Stimulated activated naive CD8-positive, alpha-beta T cell treated with anti-CD3 and anti-CD28 coated beads, Interleukin-15, Interleukin-2, amounts not matched to agents 100 ng/mL and 50 ng/mL, for 24 hours (primary cell): ENCODE results near the gene SEMG1.

ENCODE experiments used
- H3K27ac Mint-ChIP-seq: one replicate; pipeline ENCODE4 v1.8.0; 2021; ENCODE audit warnings: mild to moderate bottlenecking, mixed read lengths
- H3K27me3 Mint-ChIP-seq: one replicate; pipeline ENCODE4 v1.8.0; 2021; ENCODE audit warnings: mixed read lengths
- H3K36me3 Mint-ChIP-seq: one replicate; pipeline ENCODE4 v1.8.0; 2021; ENCODE audit warnings: low read depth, mixed read lengths
- H3K4me1 Mint-ChIP-seq: one replicate; pipeline ENCODE4 v1.8.0; 2021; ENCODE audit warnings: low read depth, mixed read lengths
- H3K4me3 Mint-ChIP-seq: one replicate; pipeline ENCODE4 v1.8.0; 2021; ENCODE audit warnings: mild to moderate bottlenecking, mixed read lengths
- H3K9me3 Mint-ChIP-seq: one replicate; pipeline ENCODE4 v1.8.0; 2021; ENCODE audit warnings: mixed read lengths

The SEMG1 gene

GRCh38 chr20:45248609-45249008 lies 41.8 kb downstream of the SEMG1 start:
- no peaks in the 10 kb centered on the region for H3K9me3 Mint-ChIP-seq
- no peak overlapping the region for H3K4me3 Mint-ChIP-seq
- no peaks in the 10 kb centered on the region for H3K36me3 Mint-ChIP-seq
- peaks cover 74% of the 10 kb centered on the region for H3K27me3 Mint-ChIP-seq
- H3K4me1 Mint-ChIP-seq = no peaks in the 10 kb centered on the region
- no peak overlapping the region for H3K27ac Mint-ChIP-seq

DNA sequence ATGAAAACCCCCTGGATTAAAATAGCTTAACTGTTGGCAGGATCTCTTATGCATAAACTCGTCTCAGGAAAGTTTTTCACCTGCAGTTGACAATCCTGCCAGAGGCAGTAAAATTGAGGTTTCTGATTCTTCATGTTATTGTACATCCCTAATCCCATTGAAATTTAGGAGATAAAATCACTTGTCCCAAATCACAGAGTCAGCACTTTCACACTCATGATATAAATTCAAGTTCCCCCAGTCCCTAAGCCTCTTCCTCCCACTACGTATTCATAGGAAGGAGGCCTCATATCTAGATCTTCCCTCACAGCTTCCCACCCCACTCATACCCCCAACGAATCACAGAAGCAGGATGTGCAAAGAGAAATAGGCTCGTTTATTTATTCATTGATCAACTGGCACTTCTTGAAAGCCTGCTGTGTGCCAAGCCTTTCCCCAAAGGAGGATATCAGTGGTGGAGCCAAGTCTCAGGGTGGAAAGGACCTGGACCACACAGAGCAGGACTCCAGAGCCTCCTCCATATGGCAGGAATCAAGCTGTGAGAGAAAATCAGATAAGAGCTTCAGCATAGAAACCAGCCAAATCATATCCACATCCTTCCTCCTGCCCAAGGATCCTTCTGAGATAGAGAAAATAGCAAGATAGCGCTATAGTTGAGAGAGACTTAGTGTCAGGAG lies 45.2 kb downstream of the SEMG1 start:
- H3K27me3 Mint-ChIP-seq = peaks cover 61% of the 10 kb centered on the region
- no peaks in the 10 kb centered on the region for H3K4me1 Mint-ChIP-seq
- no peaks in the 10 kb centered on the region for H3K36me3 Mint-ChIP-seq
- no peak overlapping the region for H3K27ac Mint-ChIP-seq
- no peak overlapping the region for H3K4me3 Mint-ChIP-seq
- H3K9me3 Mint-ChIP-seq = no peaks in the 10 kb centered on the region

GRCh38 chr20:45253261-45253660 lies 46.4 kb downstream of the SEMG1 start:
- H3K27me3 Mint-ChIP-seq = peaks cover 51% of the 10 kb centered on the region
- no peaks in the 10 kb centered on the region for H3K4me1 Mint-ChIP-seq
- no peak overlapping the region for H3K4me3 Mint-ChIP-seq
- no peak overlapping the region for H3K27ac Mint-ChIP-seq
- H3K36me3 Mint-ChIP-seq = no peaks in the 10 kb centered on the region
- no peaks in the 10 kb centered on the region for H3K9me3 Mint-ChIP-seq

GRCh38 chr20:45254383-45255262 lies 47.8 kb downstream of the SEMG1 start, which contains the start of gene SLPI:
TSS of gene SLPI (minus strand) at chr20:45254564. CDS start at chr20:45254543, 21 bp downstream.
- Mint-ChIP-seq H3K36me3 (no peaks in the 10 kb centered on the region), H3K4me3 (no peak within 1 kb of the TSS), H3K27me3 (peaks cover 47% of the 10 kb centered on the region), H3K4me1 (no peaks in the 10 kb centered on the region), H3K27ac (peak within 1 kb of the TSS; percentile 1), H3K9me3 (no peaks in the 10 kb centered on the region)

DNA sequence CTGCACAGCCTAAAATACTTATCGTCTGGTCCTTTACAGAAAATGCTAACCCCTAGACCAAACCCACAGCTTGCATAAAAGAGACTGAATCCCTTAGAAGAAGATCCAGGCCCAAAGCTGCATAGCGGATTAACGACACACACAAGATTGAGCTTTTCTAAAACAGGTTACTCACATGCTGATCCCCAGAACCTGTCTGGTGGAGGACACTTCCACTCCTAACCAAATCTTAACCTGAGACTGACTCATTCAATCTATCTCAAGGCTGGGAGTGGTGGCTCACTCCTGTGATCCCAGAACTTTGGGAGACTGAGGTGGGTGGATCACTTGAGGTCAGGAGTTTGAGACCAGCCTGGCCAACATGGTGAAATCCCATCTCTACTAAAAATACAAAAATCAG lies 50.3 kb downstream of the SEMG1 start:
- Mint-ChIP-seq H3K4me1 (no peaks in the 10 kb centered on the region), H3K36me3 (no peaks in the 10 kb centered on the region), H3K4me3 (no peak overlapping the region), H3K27me3 (peaks cover 39% of the 10 kb centered on the region), H3K9me3 (no peaks in the 10 kb centered on the region), H3K27ac (no peak overlapping the region)

GRCh38 chr20:45257711-45258110 lies 50.9 kb downstream of the SEMG1 start:
- H3K4me1 Mint-ChIP-seq = no peaks in the 10 kb centered on the region
- no peak overlapping the region for H3K27ac Mint-ChIP-seq
- no peaks in the 10 kb centered on the region for H3K36me3 Mint-ChIP-seq
- H3K9me3 Mint-ChIP-seq = no peaks in the 10 kb centered on the region
- peaks cover 41% of the 10 kb centered on the region for H3K27me3 Mint-ChIP-seq
- no peak overlapping the region for H3K4me3 Mint-ChIP-seq

- peaks cover 44% of the 10 kb centered on the region for H3K27me3 Mint-ChIP-seq
These were observed 51.4 kb downstream of the SEMG1 start for GRCh38 chr20:45258259-45258658.

GRCh38 chr20:45258664-45259063 lies 51.8 kb downstream of the SEMG1 start:
- H3K27me3 Mint-ChIP-seq = peaks cover 40% of the 10 kb centered on the region
- no peak overlapping the region for H3K27ac Mint-ChIP-seq
- no peaks in the 10 kb centered on the region for H3K9me3 Mint-ChIP-seq
- no peaks in the 10 kb centered on the region for H3K4me1 Mint-ChIP-seq
- H3K36me3 Mint-ChIP-seq = no peaks in the 10 kb centered on the region
- H3K4me3 Mint-ChIP-seq = no peak overlapping the region

More at GRCh38 chr20:45258259-45258658, 51.4 kb downstream of the SEMG1 start:
- no peaks in the 10 kb centered on the region for H3K9me3 Mint-ChIP-seq
- no peak overlapping the region for H3K27ac Mint-ChIP-seq
- no peak overlapping the region for H3K4me3 Mint-ChIP-seq
- no peaks in the 10 kb centered on the region for H3K36me3 Mint-ChIP-seq
- no peaks in the 10 kb centered on the region for H3K4me1 Mint-ChIP-seq
